ENCODE data around the gene MOB1B. TPM values are rescaled to one million over a fixed set of nuclear protein-coding genes. Genes with fewer than 3 reads are reported as not detected.

The MOB1B gene
- 10 to 100 TPM; 15.3 to 16.4 TPM for total RNA-seq

- ATAC-seq (peak; percentile 95), DNase-seq (peak; percentile 91)
- Mint-ChIP-seq H3K36me3 (ENCODE audit: low read depth) (peaks cover 19% of the 10 kb centered on the region), H3K27ac (peak within 1 kb of the TSS; percentile 94), H3K4me3 (peak within 1 kb of the TSS; percentile 98), H3K4me1 (ENCODE audit: low read depth) (peaks cover 23% of the 10 kb centered on the region), H3K27me3 (ENCODE audit: low read depth) (no peaks in the 10 kb centered on the region), H3K9me3 (ENCODE audit: insufficient read depth) (no peaks in the 10 kb centered on the region)
- ChIA-PET POLR2A (interaction anchor here (0.8 to 1.9 kb wide), 4 partner anchors 63 to 167 kb away, joined by 3 to 12 read pairs (median 4); partner anchors contain the start of genes DCK and GRSF1), CTCF (interaction anchor here (0.6 to 2.1 kb wide), 18 partner anchors 10 to 250 kb away, joined by 3 to 12 read pairs (median 4); partner anchors contain the start of gene UTP3)
These were observed at the start of gene MOB1B for GRCh38 chr4:70901984-70902576. MOB1B (plus strand) TSS chr4:70902369; CDS start chr4:70902537, 168 bp downstream.

GRCh38 chr4:70855464-70855863 lies 46.7 kb upstream of the MOB1B start:
- no peak for ATAC-seq
- ChIA-PET POLR2A (no interaction called here), CTCF (no interaction called here)
- Mint-ChIP-seq H3K9me3 (ENCODE audit: insufficient read depth) (no peaks in the 10 kb centered on the region), H3K27me3 (ENCODE audit: low read depth) (no peaks in the 10 kb centered on the region), H3K4me3 (no peak overlapping the region), H3K36me3 (ENCODE audit: low read depth) (no peaks in the 10 kb centered on the region), H3K4me1 (ENCODE audit: low read depth) (no peaks in the 10 kb centered on the region), H3K27ac (no peak overlapping the region)
- no peak for DNase-seq

DNA sequence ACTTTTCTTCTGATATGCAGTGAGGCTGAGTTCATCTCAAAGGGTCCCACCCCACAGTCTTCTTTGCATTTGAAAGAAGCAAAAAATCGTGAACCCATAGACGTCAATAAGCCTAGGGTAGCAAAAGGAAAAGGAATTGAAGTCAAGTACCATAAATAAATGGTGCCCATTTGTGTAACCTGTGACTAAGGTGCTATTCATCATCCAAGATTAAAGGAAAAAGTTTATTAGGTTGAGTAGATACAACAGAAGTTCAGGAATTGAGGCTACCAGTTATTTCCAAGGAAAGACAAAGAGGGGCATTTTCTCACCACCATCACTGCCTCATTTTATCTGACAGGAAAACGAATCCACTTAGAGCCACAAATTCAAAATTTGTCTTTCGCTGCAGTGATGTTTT lies 43.7 kb upstream of the MOB1B start:
- ATAC-seq, result no peak
- peaks cover 1% of the 10 kb centered on the region for H3K4me1 Mint-ChIP-seq (ENCODE audit: low read depth)
- no peak for DNase-seq
- no peaks in the 10 kb centered on the region for H3K27me3 Mint-ChIP-seq (ENCODE audit: low read depth)
- POLR2A ChIA-PET, result no interaction called here
- H3K27ac Mint-ChIP-seq, result no peak overlapping the region
- no peak overlapping the region for H3K4me3 Mint-ChIP-seq
- CTCF ChIA-PET, result interaction anchor here (1.0 to 1.3 kb wide), 2 partner anchors 15 to 152 kb away, joined by 3 read pairs; no protein-coding TSS in a partner anchor
- no peaks in the 10 kb centered on the region for H3K9me3 Mint-ChIP-seq (ENCODE audit: insufficient read depth)
- H3K36me3 Mint-ChIP-seq (ENCODE audit: low read depth), result no peaks in the 10 kb centered on the region

DNA sequence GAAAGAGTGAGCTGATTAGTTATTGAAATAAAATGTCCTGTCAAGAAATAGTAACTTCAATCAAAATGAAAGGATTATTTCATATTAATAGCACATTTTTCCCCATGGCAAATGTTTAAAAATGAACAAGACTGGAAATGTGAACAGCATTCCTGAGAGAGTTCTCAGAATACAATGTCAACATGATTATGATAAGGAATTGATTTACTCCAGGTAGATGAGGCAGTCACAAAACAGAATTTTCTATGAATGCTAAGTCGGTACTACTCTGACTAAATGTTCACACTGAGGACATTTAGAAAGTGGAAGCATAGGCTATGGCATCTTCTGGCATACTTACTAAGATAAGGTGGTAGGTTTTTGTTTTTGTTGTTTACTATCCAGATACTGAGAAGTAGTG lies 43.1 kb upstream of the MOB1B start:
- ATAC-seq, result no peak

DNA sequence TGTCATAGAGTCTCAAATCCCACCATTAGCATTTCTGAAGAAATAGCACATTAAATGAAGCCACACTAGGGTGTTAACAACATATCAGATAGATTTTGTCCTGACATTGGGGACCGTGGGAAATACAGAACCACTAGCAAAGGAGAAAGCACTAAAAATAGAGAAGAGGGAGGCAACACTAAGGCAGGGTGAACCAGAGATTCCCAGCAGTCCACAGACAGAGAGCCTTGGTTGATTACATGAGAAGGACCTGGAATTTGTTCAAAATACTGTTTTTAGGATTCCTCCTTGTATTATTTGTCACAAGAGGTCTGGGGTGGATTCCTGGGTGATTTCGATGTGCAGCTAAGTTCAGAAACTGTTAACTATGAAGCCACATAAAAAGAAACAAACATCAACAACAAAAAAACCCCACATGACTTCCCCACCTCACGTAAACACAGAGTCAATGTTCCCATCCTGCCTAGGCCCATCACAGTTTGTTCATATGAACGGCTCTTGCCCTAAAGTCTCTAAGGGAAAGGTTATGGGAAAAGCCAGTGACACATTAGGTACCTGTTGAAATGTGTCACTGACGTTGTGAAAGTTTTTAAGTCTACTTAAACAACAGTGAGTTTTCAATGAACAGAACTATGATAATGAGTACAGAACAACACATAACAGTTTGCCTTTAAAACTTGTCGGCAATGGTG lies 38.9 kb upstream of the MOB1B start:
- DNase-seq (no peak), ATAC-seq (no peak)
- no peak overlapping the region for H3K27ac Mint-ChIP-seq
- no peaks in the 10 kb centered on the region for H3K27me3 Mint-ChIP-seq (ENCODE audit: low read depth)
- H3K36me3 Mint-ChIP-seq (ENCODE audit: low read depth), result no peaks in the 10 kb centered on the region
- ChIA-PET POLR2A (no interaction called here), CTCF (interaction anchor here (1.0 kb wide), 1 partner anchor 38 kb away, joined by 3 read pairs; no protein-coding TSS in a partner anchor)
- peaks cover 1% of the 10 kb centered on the region for H3K4me1 Mint-ChIP-seq (ENCODE audit: low read depth)
- no peak overlapping the region for H3K4me3 Mint-ChIP-seq
- no peaks in the 10 kb centered on the region for H3K9me3 Mint-ChIP-seq (ENCODE audit: insufficient read depth)

More for the DNA sequence above, 43.1 kb upstream of the MOB1B start:
- CTCF ChIA-PET, result interaction anchor here (1.3 kb wide), 1 partner anchor 151 kb away, joined by 3 read pairs; no protein-coding TSS in a partner anchor
- POLR2A ChIA-PET, result no interaction called here
- Mint-ChIP-seq H3K27me3 (ENCODE audit: low read depth) (no peaks in the 10 kb centered on the region), H3K4me1 (ENCODE audit: low read depth) (peaks cover 1% of the 10 kb centered on the region), H3K36me3 (ENCODE audit: low read depth) (no peaks in the 10 kb centered on the region), H3K4me3 (no peak overlapping the region), H3K9me3 (ENCODE audit: insufficient read depth) (no peaks in the 10 kb centered on the region), H3K27ac (no peak overlapping the region)
- no peak for DNase-seq

DNA sequence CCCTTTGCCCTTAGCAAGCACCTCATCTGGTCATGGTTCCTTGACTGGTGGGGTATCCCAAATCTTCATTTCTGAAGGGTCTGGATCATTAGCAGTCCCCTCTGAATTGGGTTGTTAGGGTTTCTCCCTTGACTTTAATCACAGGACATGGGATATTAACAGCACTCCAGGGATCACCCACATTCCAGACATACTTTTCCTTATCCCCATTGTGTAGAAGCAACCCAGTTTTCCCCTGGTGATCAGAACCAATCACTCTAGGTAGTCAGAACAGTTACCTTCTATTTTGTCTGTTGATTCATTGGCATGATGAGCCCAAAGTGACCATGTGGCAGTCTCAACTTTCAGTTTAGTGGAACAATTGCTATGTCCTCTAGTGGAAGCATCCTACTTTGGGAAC lies 33.4 kb upstream of the MOB1B start:
- H3K27ac Mint-ChIP-seq, result no peak overlapping the region
- H3K4me1 Mint-ChIP-seq (ENCODE audit: low read depth), result no peaks in the 10 kb centered on the region
- H3K9me3 Mint-ChIP-seq (ENCODE audit: insufficient read depth), result no peaks in the 10 kb centered on the region
- POLR2A ChIA-PET, result interaction anchor here (0.5 kb wide), 1 partner anchor 15 kb away, joined by 3 read pairs; no protein-coding TSS in a partner anchor
- H3K4me3 Mint-ChIP-seq, result no peak overlapping the region
- CTCF ChIA-PET, result no interaction called here
- H3K27me3 Mint-ChIP-seq (ENCODE audit: low read depth), result no peaks in the 10 kb centered on the region
- DNase-seq (no peak), ATAC-seq (no peak)
- no peaks in the 10 kb centered on the region for H3K36me3 Mint-ChIP-seq (ENCODE audit: low read depth)

DNA sequence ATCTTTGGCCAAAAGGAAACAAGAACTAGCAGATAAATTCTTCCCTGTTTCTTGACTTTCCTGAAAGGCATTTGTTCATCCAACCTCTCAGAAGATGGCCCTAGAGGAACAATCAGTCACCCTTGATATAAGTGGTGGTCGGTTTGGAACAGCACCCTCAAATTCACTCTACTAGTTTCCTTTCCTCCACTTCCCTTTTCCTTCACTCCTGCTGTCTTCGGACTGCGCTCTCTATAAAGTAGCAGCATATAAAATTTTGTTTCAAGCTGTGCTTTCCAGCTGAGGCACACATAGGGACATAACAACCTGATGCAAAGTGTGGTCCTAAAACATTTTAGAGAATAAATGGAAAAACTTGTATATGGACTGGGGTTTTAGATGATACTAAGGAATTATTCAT lies 29.0 kb upstream of the MOB1B start:
- CTCF ChIA-PET, result no interaction called here

DNA sequence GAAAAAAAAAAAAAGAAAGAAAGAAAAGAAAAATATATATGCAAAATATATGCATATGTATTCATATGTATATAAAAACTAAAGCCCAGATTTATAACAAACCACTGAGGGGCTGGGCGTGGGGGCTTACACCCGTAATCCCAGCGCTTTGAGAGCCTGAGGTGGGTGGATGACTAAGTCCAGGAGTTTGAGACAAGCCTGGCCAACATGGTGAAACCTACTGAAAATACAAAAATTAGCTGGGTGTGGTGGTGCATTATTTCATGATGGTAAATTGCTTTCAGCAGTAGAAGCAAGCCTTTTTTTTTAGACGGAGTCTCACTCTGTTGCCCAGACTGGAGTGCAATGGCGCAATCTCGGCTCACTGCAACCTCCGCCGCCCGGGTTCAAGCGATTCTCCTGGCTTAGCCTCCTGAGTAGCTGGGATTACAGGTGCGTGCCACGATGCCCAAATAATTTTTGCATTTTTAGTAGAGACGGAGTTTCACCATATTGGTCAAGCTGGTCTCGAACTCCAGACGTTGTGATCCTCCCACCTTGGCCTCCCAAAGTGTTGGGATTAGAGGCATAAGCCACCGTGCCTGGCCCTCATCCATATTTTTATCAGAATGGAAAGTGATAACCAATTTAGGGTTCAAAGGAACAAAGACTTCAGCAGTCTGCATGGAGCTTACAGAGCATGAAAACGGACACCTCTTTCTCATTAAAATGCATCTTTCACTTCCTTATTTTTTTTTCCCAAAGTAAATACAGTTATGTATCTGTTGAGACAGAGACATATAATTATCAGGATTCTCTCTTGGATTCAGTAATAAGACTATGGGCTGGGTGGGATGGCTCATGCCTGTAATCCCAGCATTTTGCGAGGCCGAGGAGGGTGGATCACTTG lies 27.7 kb upstream of the MOB1B start:
- no peaks in the 10 kb centered on the region for H3K36me3 Mint-ChIP-seq (ENCODE audit: low read depth)
- H3K9me3 Mint-ChIP-seq (ENCODE audit: insufficient read depth), result no peaks in the 10 kb centered on the region
- ATAC-seq, result no peak
- H3K27me3 Mint-ChIP-seq (ENCODE audit: low read depth), result no peaks in the 10 kb centered on the region
- no peak for DNase-seq
- H3K4me1 Mint-ChIP-seq (ENCODE audit: low read depth), result no peaks in the 10 kb centered on the region
- ChIA-PET POLR2A (no interaction called here), CTCF (interaction anchor here (0.5 kb wide), 1 partner anchor 1121 kb away, joined by 3 read pairs; no protein-coding TSS in a partner anchor)
- H3K4me3 Mint-ChIP-seq, result no peak overlapping the region
- no peak overlapping the region for H3K27ac Mint-ChIP-seq

More for the DNA sequence above, 29.0 kb upstream of the MOB1B start:
- DNase-seq (no peak), ATAC-seq (no peak)
- Mint-ChIP-seq H3K4me3 (no peak overlapping the region), H3K4me1 (ENCODE audit: low read depth) (no peaks in the 10 kb centered on the region), H3K36me3 (ENCODE audit: low read depth) (no peaks in the 10 kb centered on the region), H3K27me3 (ENCODE audit: low read depth) (no peaks in the 10 kb centered on the region), H3K9me3 (ENCODE audit: insufficient read depth) (no peaks in the 10 kb centered on the region), H3K27ac (no peak overlapping the region)
- POLR2A ChIA-PET, result no interaction called here

GRCh38 chr4:70877556-70877955 lies 24.6 kb upstream of the MOB1B start:
- ATAC-seq (no peak), DNase-seq (no peak)
- Mint-ChIP-seq H3K4me1 (ENCODE audit: low read depth) (no peaks in the 10 kb centered on the region), H3K4me3 (no peak overlapping the region), H3K27me3 (ENCODE audit: low read depth) (no peaks in the 10 kb centered on the region), H3K36me3 (ENCODE audit: low read depth) (no peaks in the 10 kb centered on the region), H3K27ac (no peak overlapping the region), H3K9me3 (ENCODE audit: insufficient read depth) (no peaks in the 10 kb centered on the region)
- POLR2A ChIA-PET, result no interaction called here
- CTCF ChIA-PET, result no interaction called here

GRCh38 chr4:70880739-70881138 lies 21.4 kb upstream of the MOB1B start:
- H3K36me3 Mint-ChIP-seq (ENCODE audit: low read depth), result no peaks in the 10 kb centered on the region
- H3K27ac Mint-ChIP-seq, result no peak overlapping the region
- H3K4me1 Mint-ChIP-seq (ENCODE audit: low read depth), result no peaks in the 10 kb centered on the region
- DNase-seq (no peak), ATAC-seq (no peak)
- CTCF ChIA-PET, result no interaction called here
- no peaks in the 10 kb centered on the region for H3K27me3 Mint-ChIP-seq (ENCODE audit: low read depth)
- POLR2A ChIA-PET, result no interaction called here
- H3K9me3 Mint-ChIP-seq (ENCODE audit: insufficient read depth), result no peaks in the 10 kb centered on the region
- no peak overlapping the region for H3K4me3 Mint-ChIP-seq

DNA sequence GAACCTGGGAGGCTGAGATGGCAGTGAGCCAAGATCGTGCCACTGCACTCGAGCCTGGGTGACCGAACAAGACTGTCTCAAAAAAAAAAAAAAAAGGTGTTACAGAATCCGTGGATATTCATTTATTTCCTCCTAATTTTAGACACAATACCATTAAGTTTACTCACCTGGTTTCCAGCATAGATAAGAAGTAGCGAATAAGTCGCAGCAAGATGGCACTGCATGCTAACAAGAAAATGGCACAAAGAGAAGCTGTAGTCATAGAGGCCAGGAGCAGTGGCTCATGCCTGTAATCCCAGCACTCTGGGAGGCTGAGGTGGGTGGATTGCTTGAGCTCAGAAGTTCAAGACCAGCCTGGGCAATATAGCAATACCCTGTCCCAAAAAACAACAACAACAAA lies 17.0 kb upstream of the MOB1B start:
- H3K27me3 Mint-ChIP-seq (ENCODE audit: low read depth), result no peaks in the 10 kb centered on the region
- ChIA-PET CTCF (interaction anchor here (0.6 to 0.7 kb wide), 2 partner anchors 17 to 43 kb away, joined by 3 read pairs; no protein-coding TSS in a partner anchor), POLR2A (no interaction called here)
- no peak overlapping the region for H3K4me3 Mint-ChIP-seq
- DNase-seq, result no peak
- no peak overlapping the region for H3K27ac Mint-ChIP-seq
- no peaks in the 10 kb centered on the region for H3K9me3 Mint-ChIP-seq (ENCODE audit: insufficient read depth)
- no peaks in the 10 kb centered on the region for H3K4me1 Mint-ChIP-seq (ENCODE audit: low read depth)
- no peak for ATAC-seq
- H3K36me3 Mint-ChIP-seq (ENCODE audit: low read depth), result no peaks in the 10 kb centered on the region
